Measurements from ENCODE around the gene ZNF783. TPM values are rescaled to one million over a fixed set of nuclear protein-coding genes. Genes with fewer than 3 reads are reported as not detected.
A peak's percentile ranks its signal among the peaks of the same experiment; 100 is the strongest.

The ZNF783 gene
- total and polyA plus RNA-seq, 9 of the 15 experiments (the other 6 are each of a cell fraction or from before 2014, with no cell fraction given): 0.66 to 11.2 (median 5.4) TPM

- TF ChIP-seq ZNF592 (IDR thresholded peaks at IDR 0.05): peak; percentile 56; the same call in 1 of the 2 replicates
- no peak for TF ChIP-seq MED1 (CRISPR knock-in tag; IDR thresholded peaks at IDR 0.05; ENCODE audit: borderline replicate concordance)
- TF ChIP-seq ZNF75A (CRISPR knock-in tag; IDR thresholded peaks at IDR 0.05): no peak
- TF ChIP-seq POU5F1 (IDR thresholded peaks at IDR 0.05; ENCODE audit: borderline replicate concordance, low read depth, low read length, partially characterized antibody): no peak
- no peak for TF ChIP-seq KDM1A (IDR thresholded peaks at IDR 0.05)
- TF ChIP-seq NR4A1 (CRISPR knock-in tag; IDR thresholded peaks at IDR 0.05): no peak
- TF ChIP-seq NR4A1 (tag; IDR thresholded peaks at IDR 0.05): 0 out of 2 replicates have a peak, but pooled peaks have one; percentile 54
- no peak for TF ChIP-seq ZNF282 (CRISPR knock-in tag; IDR thresholded peaks at IDR 0.05)
- no peak for TF ChIP-seq CCNT2 (IDR thresholded peaks at IDR 0.05; ENCODE audit: borderline replicate concordance, extremely low read depth, insufficient read length, low read depth, low read length)
- no peak for TF ChIP-seq UBTF (IDR thresholded peaks at IDR 0.05; ENCODE audit: borderline replicate concordance in 1 of 2, low read depth in 2 of 2, low read length in 2 of 2)
- TF ChIP-seq, protein P1, sequence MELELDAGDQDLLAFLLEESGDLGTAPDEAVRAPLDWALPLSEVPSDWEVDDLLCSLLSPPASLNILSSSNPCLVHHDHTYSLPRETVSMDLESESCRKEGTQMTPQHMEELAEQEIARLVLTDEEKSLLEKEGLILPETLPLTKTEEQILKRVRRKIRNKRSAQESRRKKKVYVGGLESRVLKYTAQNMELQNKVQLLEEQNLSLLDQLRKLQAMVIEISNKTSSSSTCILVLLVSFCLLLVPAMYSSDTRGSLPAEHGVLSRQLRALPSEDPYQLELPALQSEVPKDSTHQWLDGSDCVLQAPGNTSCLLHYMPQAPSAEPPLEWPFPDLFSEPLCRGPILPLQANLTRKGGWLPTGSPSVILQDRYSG (tag; conservative IDR thresholded peaks at IDR 0.05; ENCODE audit: low read depth): peak; percentile 56; the same call in 1 of the 2 replicates
Observed at GRCh38 chr7:149319376-149319775, 57.4 kb downstream of the ZNF783 start (continued).
